PC-3 (cell line): ENCODE data around the gene ABCA8.

Source experiments
- CTCF ChIP-seq: fragments of 300-600 bp; sonication (generic); conservative IDR thresholded peaks from 2 replicates; pipeline ENCODE4 v1.5.1; 2017; ENCODE audit warnings: antibody characterized with exemption, low read depth, mild to moderate bottlenecking, low read length
- EZH2 ChIP-seq: fragments of 300-600 bp; sonication (generic); IDR thresholded peaks from one replicate; pipeline ENCODE4 v1.6.1; 2017; ENCODE audit warnings: antibody characterized with exemption, mild to moderate bottlenecking, low read length; ENCODE audit not compliant: unreplicated experiment

GRCh38 chr17:68850749-68851510, 104.3 kb downstream of the ABCA8 start:
- TF ChIP-seq CTCF, result no peak
- no peak for TF ChIP-seq EZH2
